Cardiac muscle cell (in vitro differentiated cells and primary cell): Measurements from ENCODE around the gene MVK. TPM values are rescaled to one million over a fixed set of nuclear protein-coding genes. Genes with fewer than 3 reads are reported as not detected.

Source experiments
- DNase-seq, 2 donors: peaks; one replicate each; pipeline versions ENCODE4 v3.0.0 to v3.0.0-alpha.2; 2010 to 2017; ENCODE audit warnings: low read depth in 1 of 2, low spot score in 1 of 2
- H3K27ac ChIP-seq: fragments of 200-600 bp; sonication (generic); 2 replicates; pipeline ENCODE4 v1.5.1; 2016
- H3K27me3 ChIP-seq: fragments of 200-600 bp; sonication (generic); 2 replicates; pipeline ENCODE4 v1.6.0; 2016; ENCODE audit warnings: control low read depth
- H3K36me3 ChIP-seq: fragments of 200-600 bp; sonication (generic); 2 replicates; pipeline ENCODE4 v1.5.1; 2016; ENCODE audit warnings: control low read depth
- H3K4me1 ChIP-seq: fragments of 200-600 bp; sonication (generic); 2 replicates; pipeline ENCODE4 v1.8.1; 2017; ENCODE audit warnings: low read depth, mild to moderate bottlenecking, mixed run types
- H3K4me3 ChIP-seq: fragments of 200-600 bp; sonication (generic); 2 replicates; pipeline ENCODE4 v1.5.1; 2016; ENCODE audit warnings: mild to moderate bottlenecking
- H3K9me3 ChIP-seq: fragments of 200-600 bp; sonication (generic); 2 replicates; pipeline ENCODE4 v1.5.1; 2017; ENCODE audit warnings: low read depth, mild to moderate bottlenecking, control low read depth
- polyA plus RNA-seq: library from polyadenylated mRNA; unstranded; fragments of >200 nt; fragmentation: Nextera tagmentation; extraction: Ambion mirVana; gene quantifications from 2 replicates; pipeline ENCODE4 v1.2.1, GENCODE V29; 2016
- total RNA-seq: library from RNA; depleted of rRNA; stranded (reverse); fragments of >200 nt; gene quantifications from 2 replicates; pipeline ENCODE4 v1.2.3, GENCODE V29; 2016
- TF ChIP-seq, protein P1 (sequence below): IDR thresholded peaks from 2 replicates; pipeline ENCODE4 v1.5.1; 2012; ENCODE audit warnings: low read depth, mild to moderate bottlenecking, low read length

The MVK gene
- total and polyA plus RNA-seq, 2 experiments from 2014 or later = 29.0 to 56.1 TPM

DNA sequence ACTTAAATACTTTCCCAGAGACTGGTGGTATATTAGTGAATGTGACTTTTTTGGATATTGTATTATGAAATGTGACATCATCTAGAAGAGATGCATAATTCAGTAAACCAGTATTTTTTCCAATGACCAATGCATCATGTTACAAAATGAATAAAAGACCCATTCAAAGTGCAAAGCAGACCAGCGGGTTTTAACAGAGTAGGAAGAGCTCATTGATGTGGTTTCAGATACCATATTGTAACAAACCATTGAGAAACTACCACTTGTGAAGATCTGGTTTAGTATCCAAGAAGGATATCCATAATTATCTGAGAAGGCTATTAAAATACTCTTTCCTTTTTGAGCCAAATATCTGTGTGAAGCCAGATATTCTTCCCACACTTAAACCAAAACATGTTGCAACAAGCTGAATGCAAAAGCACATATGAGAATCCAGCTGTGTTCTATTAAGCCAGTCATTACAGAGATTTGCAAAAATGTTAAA lies 47.7 kb downstream of the MVK start:
- no peaks in the 10 kb centered on the region for H3K4me1 ChIP-seq
- H3K27ac ChIP-seq = no peak overlapping the region
- TF ChIP-seq, protein P1, sequence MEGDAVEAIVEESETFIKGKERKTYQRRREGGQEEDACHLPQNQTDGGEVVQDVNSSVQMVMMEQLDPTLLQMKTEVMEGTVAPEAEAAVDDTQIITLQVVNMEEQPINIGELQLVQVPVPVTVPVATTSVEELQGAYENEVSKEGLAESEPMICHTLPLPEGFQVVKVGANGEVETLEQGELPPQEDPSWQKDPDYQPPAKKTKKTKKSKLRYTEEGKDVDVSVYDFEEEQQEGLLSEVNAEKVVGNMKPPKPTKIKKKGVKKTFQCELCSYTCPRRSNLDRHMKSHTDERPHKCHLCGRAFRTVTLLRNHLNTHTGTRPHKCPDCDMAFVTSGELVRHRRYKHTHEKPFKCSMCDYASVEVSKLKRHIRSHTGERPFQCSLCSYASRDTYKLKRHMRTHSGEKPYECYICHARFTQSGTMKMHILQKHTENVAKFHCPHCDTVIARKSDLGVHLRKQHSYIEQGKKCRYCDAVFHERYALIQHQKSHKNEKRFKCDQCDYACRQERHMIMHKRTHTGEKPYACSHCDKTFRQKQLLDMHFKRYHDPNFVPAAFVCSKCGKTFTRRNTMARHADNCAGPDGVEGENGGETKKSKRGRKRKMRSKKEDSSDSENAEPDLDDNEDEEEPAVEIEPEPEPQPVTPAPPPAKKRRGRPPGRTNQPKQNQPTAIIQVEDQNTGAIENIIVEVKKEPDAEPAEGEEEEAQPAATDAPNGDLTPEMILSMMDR = no peak
- DNase-seq = peak in 1 of 2 donors; percentile 39
- no peak overlapping the region for H3K4me3 ChIP-seq
- no peaks in the 10 kb centered on the region for H3K36me3 ChIP-seq
- H3K9me3 ChIP-seq = no peaks in the 10 kb centered on the region
- H3K27me3 ChIP-seq = no peaks in the 10 kb centered on the region

DNA sequence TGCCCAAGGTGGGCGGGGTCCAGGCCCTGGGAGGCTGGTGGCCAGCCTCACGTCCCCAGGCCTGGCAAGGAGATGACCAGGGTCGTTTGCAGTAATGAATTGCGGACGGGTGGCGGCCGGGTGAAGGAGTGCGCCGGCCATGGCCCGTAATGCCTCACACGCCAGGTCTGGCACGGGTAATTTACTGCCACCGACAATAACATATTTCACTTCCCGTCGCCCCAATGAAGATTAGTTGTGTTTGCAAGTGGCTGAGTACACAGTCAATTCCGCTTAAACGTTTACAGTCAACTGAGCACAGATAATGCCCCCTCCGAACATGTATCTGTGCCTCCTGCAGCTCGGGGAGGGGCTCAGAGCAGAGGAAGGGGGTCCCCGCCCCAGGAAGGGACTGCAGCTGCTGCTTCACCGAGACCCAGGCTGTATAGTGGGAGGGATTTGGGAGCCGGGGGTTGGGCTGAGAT lies 48.3 kb downstream of the MVK start:
- Histone ChIP-seq H3K36me3 (no peaks in the 10 kb centered on the region), H3K27ac (no peak overlapping the region), H3K9me3 (no peaks in the 10 kb centered on the region), H3K27me3 (no peaks in the 10 kb centered on the region), H3K4me3 (no peak overlapping the region), H3K4me1 (no peaks in the 10 kb centered on the region)
- TF ChIP-seq, protein P1 = no peak
- no peak for DNase-seq

DNA sequence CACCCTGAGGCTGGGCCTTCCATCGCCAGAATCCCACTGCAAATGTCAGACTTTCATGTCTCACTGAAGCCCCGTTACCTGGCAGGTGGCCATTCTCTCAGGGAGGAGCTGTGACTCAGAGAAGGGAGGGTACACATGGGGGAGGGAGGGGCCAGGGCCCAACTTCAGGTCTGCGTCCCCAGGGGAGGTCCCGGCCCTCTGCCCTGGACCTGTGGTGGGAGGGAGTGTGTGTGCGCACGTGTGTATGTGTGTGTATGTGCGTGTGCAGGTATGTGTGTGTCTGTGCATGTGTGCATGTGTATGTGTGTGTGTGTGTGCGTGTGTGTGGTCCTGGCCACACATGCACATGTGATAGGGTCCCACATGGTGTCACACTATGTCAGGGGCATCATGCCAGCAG lies 50.9 kb downstream of the MVK start:
- Histone ChIP-seq H3K27ac (no peak overlapping the region), H3K9me3 (no peaks in the 10 kb centered on the region), H3K4me3 (no peak overlapping the region), H3K27me3 (no peaks in the 10 kb centered on the region), H3K36me3 (no peaks in the 10 kb centered on the region), H3K4me1 (no peaks in the 10 kb centered on the region)
- DNase-seq = no peak
- TF ChIP-seq, protein P1 = no peak

DNA sequence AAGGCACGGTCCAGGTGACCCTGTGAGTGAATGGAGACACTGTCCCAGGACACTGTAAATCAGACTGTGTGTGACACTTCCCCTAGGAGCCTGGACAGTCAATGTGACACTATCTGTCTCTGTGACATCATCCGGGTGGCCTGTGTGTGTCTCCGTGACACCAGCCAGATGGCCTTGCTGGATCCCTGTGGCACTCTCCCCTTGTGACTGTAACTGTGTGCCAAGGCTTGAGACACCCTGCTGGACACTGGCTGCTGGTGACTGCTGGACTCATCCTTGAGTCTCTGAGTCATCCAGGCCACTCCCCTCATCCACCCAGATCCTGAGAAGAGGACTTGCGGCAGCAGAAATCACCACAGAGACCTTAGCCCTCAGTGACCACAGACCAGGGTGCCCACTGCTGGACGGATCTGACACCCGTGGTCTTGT lies 51.6 kb downstream of the MVK start:
- Histone ChIP-seq H3K4me1 (no peaks in the 10 kb centered on the region), H3K27ac (no peak overlapping the region), H3K9me3 (no peaks in the 10 kb centered on the region), H3K36me3 (no peaks in the 10 kb centered on the region), H3K27me3 (no peaks in the 10 kb centered on the region), H3K4me3 (no peak overlapping the region)
- TF ChIP-seq, protein P1 = no peak
- DNase-seq = peak in 1 of 2 donors; percentile 20

DNA sequence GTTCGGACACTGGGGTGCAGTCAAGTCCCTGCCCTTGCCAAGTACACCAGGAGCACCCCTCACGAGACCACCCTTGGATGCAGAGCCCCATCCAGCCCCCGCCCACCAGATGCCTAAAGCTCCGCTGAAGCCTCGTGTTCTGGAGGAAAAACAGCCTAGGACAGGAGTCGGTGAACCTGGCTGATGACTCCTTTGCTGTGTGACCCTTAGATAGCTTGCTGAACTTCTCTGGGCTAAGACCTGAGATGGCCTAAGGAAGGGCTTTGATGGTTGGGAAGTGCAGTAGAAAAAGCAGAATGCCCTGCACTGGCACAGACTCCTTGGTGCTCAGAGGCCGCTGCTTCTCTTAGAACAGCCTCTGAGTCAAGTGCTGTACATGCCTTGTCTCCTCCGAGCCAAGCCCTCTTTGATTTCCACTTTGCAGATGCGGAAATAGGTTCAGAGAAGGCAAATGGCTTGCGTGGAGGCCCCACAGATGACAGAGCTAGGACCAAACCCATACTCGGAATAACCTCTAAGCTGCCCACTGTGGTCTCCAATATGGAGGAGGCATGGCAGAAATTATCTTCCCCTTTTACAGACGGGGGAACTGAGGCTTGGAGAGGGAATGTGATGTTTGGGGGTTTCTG lies 52.3 kb downstream of the MVK start:
- H3K4me1 ChIP-seq = peaks cover 2% of the 10 kb centered on the region
- no peaks in the 10 kb centered on the region for H3K27me3 ChIP-seq
- H3K9me3 ChIP-seq = no peaks in the 10 kb centered on the region
- H3K4me3 ChIP-seq = no peak overlapping the region
- no peaks in the 10 kb centered on the region for H3K36me3 ChIP-seq
- DNase-seq = no peak
- no peak overlapping the region for H3K27ac ChIP-seq
- TF ChIP-seq, protein P1 = no peak
